ENCODE measurements around the gene SLC25A2.
A peak's percentile ranks its signal among the peaks of the same experiment; 100 is the strongest.

The SLC25A2 gene

GRCh38 chr5:141338538-141339306, 34.9 kb upstream of the SLC25A2 start, which contains the start of gene PCDHGA2:
PCDHGA2 (plus strand) TSS chr5:141338760.
- TF ChIP-seq CTCF (IDR thresholded peaks at IDR 0.05), result peak; percentile 48

GRCh38 chr5:141330299-141331080, 26.6 kb upstream of the SLC25A2 start, which contains the start of gene PCDHGA1:
PCDHGA1 (plus strand) TSS chr5:141330514.
- TF ChIP-seq CTCF (IDR thresholded peaks at IDR 0.05), result peak; percentile 77

- TF ChIP-seq CTCF (IDR thresholded peaks at IDR 0.05), result no peak
These were observed 24.4 kb upstream of the SLC25A2 start for GRCh38 chr5:141328231-141328630.

- TF ChIP-seq CTCF (IDR thresholded peaks at IDR 0.05), result peak; percentile 71
These were observed 22.4 kb upstream of the SLC25A2 start for GRCh38 chr5:141326088-141326854.

- TF ChIP-seq CTCF (IDR thresholded peaks at IDR 0.05), result no peak
These were observed 18.4 kb upstream of the SLC25A2 start for GRCh38 chr5:141322261-141322660.

GRCh38 chr5:141320225-141321169, 16.6 kb upstream of the SLC25A2 start, which contains the start of gene TAF7:
TAF7 (minus strand) TSS chr5:141320784; CDS start chr5:141320044, 740 bp downstream.
- TF ChIP-seq CTCF (IDR thresholded peaks at IDR 0.05), result peak; percentile 95
